Gastroesophageal sphincter (tissue), 3 donors: ENCODE measurements around the gene CCDC83.
"Not testable (repeated sequence)": the region's sequence is repeated elsewhere in the genome, so short reads cannot be mapped to it uniquely, and the experiment has no call there.

Experiments
- CTCF ChIP-seq, 4 experiments: fragments of 200-600 bp in 2 of 4; fragments of 450-650 bp in 2 of 4; sonication (generic) in 1 of 4; IDR thresholded peaks; one replicate each; pipeline ENCODE4 v1.5.1; 2017 to 2019; ENCODE audit warnings: antibody characterized with exemption in 4 of 4, mild to moderate bottlenecking in 2 of 4, moderate library complexity in 2 of 4
- POLR2AphosphoS5 ChIP-seq: sonication (generic); formaldehyde crosslinking; IDR thresholded peaks from one replicate; pipeline ENCODE4 v1.6.1; 2017; ENCODE audit warnings: antibody characterized with exemption

DNA sequence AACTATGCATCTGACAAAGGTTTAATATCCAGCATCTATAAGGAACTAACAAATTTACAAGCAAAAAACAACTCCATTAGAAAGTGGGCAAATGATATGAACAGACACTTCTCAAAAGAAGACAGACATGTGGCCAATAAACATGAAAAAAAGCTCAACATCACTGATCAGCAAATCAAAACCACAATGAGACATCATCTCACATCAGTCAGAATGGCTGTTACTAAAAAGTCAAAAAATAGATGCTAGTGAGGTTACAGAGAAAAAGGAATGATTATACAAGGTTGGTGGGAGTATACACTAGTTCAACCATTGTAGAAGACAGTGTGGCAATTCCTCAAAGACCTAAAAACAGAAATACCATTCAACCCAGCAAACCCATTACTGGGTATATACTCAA, 14.3 kb upstream of the CCDC83 start:
- not testable (repeated sequence) for TF ChIP-seq CTCF (IDR thresholded peaks at IDR 0.05); POLR2AphosphoS5
